ENCODE data around the gene IFNGR2. TPM values are rescaled to one million over a fixed set of nuclear protein-coding genes. Genes with fewer than 3 reads are reported as not detected.

IFNGR2 gene
- total RNA-seq, 1 donor from 2014 or later = 55.6 TPM

- DNase-seq (ENCODE audit: extremely low spot score, unreplicated experiment) = no peak
- H3K27me3 Mint-ChIP-seq (ENCODE audit: unreplicated experiment) = no peaks in the 10 kb centered on the region
- no peak for TF ChIP-seq CTCF (IDR thresholded peaks at IDR 0.05)
- H3K9me3 Mint-ChIP-seq (ENCODE audit: unreplicated experiment) = no peaks in the 10 kb centered on the region
- H3K27ac Mint-ChIP-seq (ENCODE audit: unreplicated experiment) = peak overlapping the region; percentile 83
- no peaks in the 10 kb centered on the region for H3K36me3 Mint-ChIP-seq (ENCODE audit: unreplicated experiment)
- H3K4me3 Mint-ChIP-seq (ENCODE audit: unreplicated experiment) = peak overlapping the region; percentile 38
- H3K4me1 Mint-ChIP-seq (ENCODE audit: unreplicated experiment) = peaks cover 39% of the 10 kb centered on the region
These were observed 19.9 kb upstream of the IFNGR2 start for GRCh38 chr21:33383056-33383888.

GRCh38 chr21:33384841-33385331 is 18.3 kb upstream of the IFNGR2 start:
- no peak for TF ChIP-seq CTCF (IDR thresholded peaks at IDR 0.05)
- Mint-ChIP-seq H3K27ac (ENCODE audit: unreplicated experiment) (no peak overlapping the region), H3K36me3 (ENCODE audit: unreplicated experiment) (no peaks in the 10 kb centered on the region), H3K9me3 (ENCODE audit: unreplicated experiment) (no peaks in the 10 kb centered on the region), H3K4me3 (ENCODE audit: unreplicated experiment) (no peak overlapping the region), H3K4me1 (ENCODE audit: unreplicated experiment) (peaks cover 34% of the 10 kb centered on the region), H3K27me3 (ENCODE audit: unreplicated experiment) (no peaks in the 10 kb centered on the region)
- no peak for DNase-seq (ENCODE audit: extremely low spot score, unreplicated experiment)

GRCh38 chr21:33386222-33386784 is 16.9 kb upstream of the IFNGR2 start:
- Mint-ChIP-seq H3K9me3 (ENCODE audit: unreplicated experiment) (no peaks in the 10 kb centered on the region), H3K27ac (ENCODE audit: unreplicated experiment) (no peak overlapping the region), H3K4me3 (ENCODE audit: unreplicated experiment) (no peak overlapping the region), H3K27me3 (ENCODE audit: unreplicated experiment) (no peaks in the 10 kb centered on the region), H3K36me3 (ENCODE audit: unreplicated experiment) (no peaks in the 10 kb centered on the region), H3K4me1 (ENCODE audit: unreplicated experiment) (peaks cover 20% of the 10 kb centered on the region)
- peak; percentile 27 for TF ChIP-seq CTCF (IDR thresholded peaks at IDR 0.05)
- no peak for DNase-seq (ENCODE audit: extremely low spot score, unreplicated experiment)

- Mint-ChIP-seq H3K36me3 (ENCODE audit: unreplicated experiment) (no peaks in the 10 kb centered on the region), H3K27ac (ENCODE audit: unreplicated experiment) (no peak overlapping the region), H3K4me1 (ENCODE audit: unreplicated experiment) (peaks cover 16% of the 10 kb centered on the region), H3K27me3 (ENCODE audit: unreplicated experiment) (no peaks in the 10 kb centered on the region), H3K4me3 (ENCODE audit: unreplicated experiment) (no peak overlapping the region), H3K9me3 (ENCODE audit: unreplicated experiment) (no peaks in the 10 kb centered on the region)
- no peak for TF ChIP-seq CTCF (IDR thresholded peaks at IDR 0.05)
- no peak for DNase-seq (ENCODE audit: extremely low spot score, unreplicated experiment)
These were observed 15.9 kb upstream of the IFNGR2 start for GRCh38 chr21:33387294-33387693.

- H3K4me1 Mint-ChIP-seq (ENCODE audit: unreplicated experiment) = peaks cover 7% of the 10 kb centered on the region
- H3K4me3 Mint-ChIP-seq (ENCODE audit: unreplicated experiment) = no peak overlapping the region
- no peaks in the 10 kb centered on the region for H3K9me3 Mint-ChIP-seq (ENCODE audit: unreplicated experiment)
- no peaks in the 10 kb centered on the region for H3K36me3 Mint-ChIP-seq (ENCODE audit: unreplicated experiment)
- no peak for DNase-seq (ENCODE audit: extremely low spot score, unreplicated experiment)
- TF ChIP-seq CTCF (IDR thresholded peaks at IDR 0.05) = no peak
- no peak overlapping the region for H3K27ac Mint-ChIP-seq (ENCODE audit: unreplicated experiment)
- no peaks in the 10 kb centered on the region for H3K27me3 Mint-ChIP-seq (ENCODE audit: unreplicated experiment)
These were observed 15.0 kb upstream of the IFNGR2 start for GRCh38 chr21:33388188-33388587.

Measured in osteocyte (in vitro differentiated cells).